ENCODE results near the gene NRXN2. TPM values are rescaled to one million over a fixed set of nuclear protein-coding genes. Genes with fewer than 3 reads are reported as not detected.

NRXN2 gene
- total and polyA plus RNA-seq, 4 donors, result 0.17 to 2.8 (median 1.4) TPM

DNA sequence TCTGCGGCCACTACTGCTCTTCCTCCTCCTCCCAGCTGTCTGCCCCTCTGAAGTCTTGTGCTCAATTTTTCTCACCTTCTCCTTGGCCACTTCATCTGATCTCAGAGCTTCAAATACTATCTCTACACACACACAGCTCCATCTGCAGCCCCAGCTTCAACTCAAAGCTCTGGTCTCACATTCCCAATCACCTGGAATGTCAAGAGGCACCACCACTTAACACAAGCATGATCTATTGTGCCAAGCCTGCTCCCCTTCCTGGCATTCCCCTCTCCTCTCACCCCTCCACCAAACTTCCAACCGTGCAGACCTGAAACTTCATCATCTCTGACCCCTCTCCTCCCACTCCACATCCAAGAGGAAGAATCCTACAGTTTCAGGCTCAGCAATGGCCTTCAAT is 17.5 kb downstream of the NRXN2 start:
- Histone ChIP-seq H3K27me3 (ENCODE audit: control insufficient read depth in 4 of 4, insufficient read depth in 4 of 4, low read length in 3 of 4) (peaks cover 0 to 8% (median 2%) of the 10 kb centered on the region in 4 donors), H3K36me3 (ENCODE audit: control insufficient read depth in 4 of 4, insufficient read depth in 3 of 4, low read depth in 1 of 4, low read length in 3 of 4) (no peaks in the 10 kb centered on the region), H3K27ac (ENCODE audit: low read depth in 1 of 2, low read length in 2 of 2) (no peak overlapping the region), H3K4me1 (ENCODE audit: control insufficient read depth in 4 of 4, insufficient read depth in 4 of 4, low read length in 3 of 4) (no peaks in the 10 kb centered on the region), H3K9me3 (ENCODE audit: control insufficient read depth in 4 of 4, low read length in 3 of 4) (no peaks in the 10 kb centered on the region), H3K4me3 (ENCODE audit: low read depth in 1 of 3, low read length in 3 of 3) (no peak overlapping the region), H3K9ac (ENCODE audit: low read depth in 1 of 2, low read length in 2 of 2) (no peak overlapping the region)
- 64% methylated on average over 2 of the region's 2 CpGs for WGBS
- TF ChIP-seq HNF4A (conservative IDR thresholded peaks at IDR 0.05) (no peak), GABPA (IDR thresholded peaks at IDR 0.05 in 1 of 2, conservative IDR thresholded peaks at IDR 0.05 in 1 of 2) (no peak), RAD21 (IDR thresholded peaks at IDR 0.05) (no peak), NR2F2 (IDR thresholded peaks at IDR 0.05) (no peak), SP1 (IDR thresholded peaks at IDR 0.05) (no peak), FOXA1 (IDR thresholded peaks at IDR 0.05) (no peak), HNF4G (IDR thresholded peaks at IDR 0.05) (no peak), JUND (IDR thresholded peaks at IDR 0.05) (no peak), EGR1 (IDR thresholded peaks at IDR 0.05; ENCODE audit: low read depth in 2 of 2) (no peak), RXRA (IDR thresholded peaks at IDR 0.05) (no peak), YY1 (IDR thresholded peaks at IDR 0.05) (no peak), FOXA2 (IDR thresholded peaks at IDR 0.05) (no peak), TAF1 (conservative IDR thresholded peaks at IDR 0.05) (no peak)
- TF ChIP-seq, protein P1, sequence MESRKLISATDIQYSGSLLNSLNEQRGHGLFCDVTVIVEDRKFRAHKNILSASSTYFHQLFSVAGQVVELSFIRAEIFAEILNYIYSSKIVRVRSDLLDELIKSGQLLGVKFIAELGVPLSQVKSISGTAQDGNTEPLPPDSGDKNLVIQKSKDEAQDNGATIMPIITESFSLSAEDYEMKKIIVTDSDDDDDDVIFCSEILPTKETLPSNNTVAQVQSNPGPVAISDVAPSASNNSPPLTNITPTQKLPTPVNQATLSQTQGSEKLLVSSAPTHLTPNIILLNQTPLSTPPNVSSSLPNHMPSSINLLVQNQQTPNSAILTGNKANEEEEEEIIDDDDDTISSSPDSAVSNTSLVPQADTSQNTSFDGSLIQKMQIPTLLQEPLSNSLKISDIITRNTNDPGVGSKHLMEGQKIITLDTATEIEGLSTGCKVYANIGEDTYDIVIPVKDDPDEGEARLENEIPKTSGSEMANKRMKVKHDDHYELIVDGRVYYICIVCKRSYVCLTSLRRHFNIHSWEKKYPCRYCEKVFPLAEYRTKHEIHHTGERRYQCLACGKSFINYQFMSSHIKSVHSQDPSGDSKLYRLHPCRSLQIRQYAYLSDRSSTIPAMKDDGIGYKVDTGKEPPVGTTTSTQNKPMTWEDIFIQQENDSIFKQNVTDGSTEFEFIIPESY (IDR thresholded peaks at IDR 0.05), result no peak
- TF ChIP-seq, protein P2, sequence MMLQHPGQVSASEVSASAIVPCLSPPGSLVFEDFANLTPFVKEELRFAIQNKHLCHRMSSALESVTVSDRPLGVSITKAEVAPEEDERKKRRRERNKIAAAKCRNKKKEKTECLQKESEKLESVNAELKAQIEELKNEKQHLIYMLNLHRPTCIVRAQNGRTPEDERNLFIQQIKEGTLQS (IDR thresholded peaks at IDR 0.05), result no peak
- TF ChIP-seq, protein P3, sequence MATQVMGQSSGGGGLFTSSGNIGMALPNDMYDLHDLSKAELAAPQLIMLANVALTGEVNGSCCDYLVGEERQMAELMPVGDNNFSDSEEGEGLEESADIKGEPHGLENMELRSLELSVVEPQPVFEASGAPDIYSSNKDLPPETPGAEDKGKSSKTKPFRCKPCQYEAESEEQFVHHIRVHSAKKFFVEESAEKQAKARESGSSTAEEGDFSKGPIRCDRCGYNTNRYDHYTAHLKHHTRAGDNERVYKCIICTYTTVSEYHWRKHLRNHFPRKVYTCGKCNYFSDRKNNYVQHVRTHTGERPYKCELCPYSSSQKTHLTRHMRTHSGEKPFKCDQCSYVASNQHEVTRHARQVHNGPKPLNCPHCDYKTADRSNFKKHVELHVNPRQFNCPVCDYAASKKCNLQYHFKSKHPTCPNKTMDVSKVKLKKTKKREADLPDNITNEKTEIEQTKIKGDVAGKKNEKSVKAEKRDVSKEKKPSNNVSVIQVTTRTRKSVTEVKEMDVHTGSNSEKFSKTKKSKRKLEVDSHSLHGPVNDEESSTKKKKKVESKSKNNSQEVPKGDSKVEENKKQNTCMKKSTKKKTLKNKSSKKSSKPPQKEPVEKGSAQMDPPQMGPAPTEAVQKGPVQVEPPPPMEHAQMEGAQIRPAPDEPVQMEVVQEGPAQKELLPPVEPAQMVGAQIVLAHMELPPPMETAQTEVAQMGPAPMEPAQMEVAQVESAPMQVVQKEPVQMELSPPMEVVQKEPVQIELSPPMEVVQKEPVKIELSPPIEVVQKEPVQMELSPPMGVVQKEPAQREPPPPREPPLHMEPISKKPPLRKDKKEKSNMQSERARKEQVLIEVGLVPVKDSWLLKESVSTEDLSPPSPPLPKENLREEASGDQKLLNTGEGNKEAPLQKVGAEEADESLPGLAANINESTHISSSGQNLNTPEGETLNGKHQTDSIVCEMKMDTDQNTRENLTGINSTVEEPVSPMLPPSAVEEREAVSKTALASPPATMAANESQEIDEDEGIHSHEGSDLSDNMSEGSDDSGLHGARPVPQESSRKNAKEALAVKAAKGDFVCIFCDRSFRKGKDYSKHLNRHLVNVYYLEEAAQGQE (IDR thresholded peaks at IDR 0.05), result no peak
- TF ChIP-seq, protein P4, sequence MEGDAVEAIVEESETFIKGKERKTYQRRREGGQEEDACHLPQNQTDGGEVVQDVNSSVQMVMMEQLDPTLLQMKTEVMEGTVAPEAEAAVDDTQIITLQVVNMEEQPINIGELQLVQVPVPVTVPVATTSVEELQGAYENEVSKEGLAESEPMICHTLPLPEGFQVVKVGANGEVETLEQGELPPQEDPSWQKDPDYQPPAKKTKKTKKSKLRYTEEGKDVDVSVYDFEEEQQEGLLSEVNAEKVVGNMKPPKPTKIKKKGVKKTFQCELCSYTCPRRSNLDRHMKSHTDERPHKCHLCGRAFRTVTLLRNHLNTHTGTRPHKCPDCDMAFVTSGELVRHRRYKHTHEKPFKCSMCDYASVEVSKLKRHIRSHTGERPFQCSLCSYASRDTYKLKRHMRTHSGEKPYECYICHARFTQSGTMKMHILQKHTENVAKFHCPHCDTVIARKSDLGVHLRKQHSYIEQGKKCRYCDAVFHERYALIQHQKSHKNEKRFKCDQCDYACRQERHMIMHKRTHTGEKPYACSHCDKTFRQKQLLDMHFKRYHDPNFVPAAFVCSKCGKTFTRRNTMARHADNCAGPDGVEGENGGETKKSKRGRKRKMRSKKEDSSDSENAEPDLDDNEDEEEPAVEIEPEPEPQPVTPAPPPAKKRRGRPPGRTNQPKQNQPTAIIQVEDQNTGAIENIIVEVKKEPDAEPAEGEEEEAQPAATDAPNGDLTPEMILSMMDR (IDR thresholded peaks at IDR 0.05; ENCODE audit: low read depth, low read length, missing input control), result no peak
- TF ChIP-seq, protein P5, sequence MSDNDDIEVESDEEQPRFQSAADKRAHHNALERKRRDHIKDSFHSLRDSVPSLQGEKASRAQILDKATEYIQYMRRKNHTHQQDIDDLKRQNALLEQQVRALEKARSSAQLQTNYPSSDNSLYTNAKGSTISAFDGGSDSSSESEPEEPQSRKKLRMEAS (IDR thresholded peaks at IDR 0.05), result no peak
- DNase-seq (ENCODE audit: low spot score), result no peak

Data from liver (tissue), 9 donors.